Thoracic aorta (tissue), 2 donors: Measurements from ENCODE around the gene IL20. TPM values are rescaled to one million over a fixed set of nuclear protein-coding genes. Genes with fewer than 3 reads are reported as not detected.

ENCODE experiments used
- ATAC-seq: fragments of 150-250 bp; one replicate; pipeline ENCODE4 v1.8.0; 2017; ENCODE audit warnings: low read depth; ENCODE audit not compliant: insufficient number of reproducible peaks, low FRiP score
- DNase-seq: peaks from one replicate; pipeline ENCODE4 v3.0.0-alpha.2; 2020; ENCODE audit warnings: low spot score
- H3K27ac ChIP-seq, 2 donors: fragments of 200-600 bp; sonication (generic); 1 replicate in 1 of 2; 2 replicates in 1 of 2; pipeline ENCODE4 v1.5.1; 2016; ENCODE audit warnings: mild to moderate bottlenecking in 2 of 2, moderate library complexity in 2 of 2
- H3K27me3 ChIP-seq: fragments of 200-600 bp; sonication (generic); replicated peaks from 2 replicates; pipeline ENCODE4 v1.6.0; 2016; ENCODE audit warnings: mild to moderate bottlenecking; ENCODE audit not compliant: insufficient read depth
- H3K36me3 ChIP-seq: fragments of 200-600 bp; sonication (generic); one replicate; pipeline ENCODE4 v1.5.1; 2016
- H3K4me1 ChIP-seq, 2 donors: fragments of 200-600 bp; sonication (generic); 1 replicate in 1 of 2; 2 replicates in 1 of 2; pipeline versions ENCODE4 v1.5.1 to v1.6.0; 2016; ENCODE audit warnings: low read depth in 2 of 2, mild to moderate bottlenecking in 1 of 2; ENCODE audit not compliant: control insufficient read depth in 1 of 2
- H3K4me3 ChIP-seq: fragments of 200-600 bp; sonication (generic); 2 replicates; pipeline ENCODE4 v1.5.1; 2016; ENCODE audit warnings: mild to moderate bottlenecking
- H3K9me3 ChIP-seq: fragments of 200-600 bp; sonication (generic); 2 replicates; pipeline ENCODE4 v1.5.1; 2016
- CTCF ChIP-seq: fragments of 200-600 bp; sonication (generic); IDR thresholded peaks from one replicate; pipeline ENCODE4 v1.5.1; 2019; ENCODE audit warnings: antibody characterized with exemption
- total RNA-seq, 2 donors: library from RNA; depleted of rRNA; stranded (reverse); fragments of >200 nt; gene quantifications; one replicate each; pipeline versions ENCODE4 v1.1.0 to v1.2.3, GENCODE V29; 2016

Gene IL20
- total RNA-seq, 2 donors from 2014 or later, result not detected

GRCh38 chr1:206873603-206874188 lies 8.3 kb downstream of the IL20 start:
- no peak for ATAC-seq
- Histone ChIP-seq H3K9me3 (peaks cover 10% of the 10 kb centered on the region), H3K4me1 (no peaks in the 10 kb centered on the region), H3K36me3 (no peaks in the 10 kb centered on the region), H3K27me3 (no peaks in the 10 kb centered on the region), H3K4me3 (no peak overlapping the region), H3K27ac (no peak overlapping the region)
- TF ChIP-seq CTCF, result no peak
- no peak for DNase-seq

GRCh38 chr1:206875752-206876377 lies 10.4 kb downstream of the IL20 start:
- Histone ChIP-seq H3K27ac (no peak overlapping the region), H3K9me3 (peaks cover 14% of the 10 kb centered on the region), H3K4me1 (no peaks in the 10 kb centered on the region), H3K27me3 (no peaks in the 10 kb centered on the region), H3K4me3 (no peak overlapping the region), H3K36me3 (no peaks in the 10 kb centered on the region)
- TF ChIP-seq CTCF, result no peak
- ATAC-seq (no peak), DNase-seq (no peak)

- no peak for DNase-seq
- Histone ChIP-seq H3K4me1 (no peaks in the 10 kb centered on the region), H3K27ac (no peak overlapping the region), H3K27me3 (no peaks in the 10 kb centered on the region), H3K9me3 (peaks cover 14% of the 10 kb centered on the region), H3K4me3 (no peak overlapping the region), H3K36me3 (no peaks in the 10 kb centered on the region)
- TF ChIP-seq CTCF, result no peak
- ATAC-seq, result no peak
These were observed 13.0 kb downstream of the IL20 start for GRCh38 chr1:206878456-206878855.

- H3K4me3 ChIP-seq, result no peak overlapping the region
- no peaks in the 10 kb centered on the region for H3K36me3 ChIP-seq
- no peaks in the 10 kb centered on the region for H3K27me3 ChIP-seq
- DNase-seq (no peak), ATAC-seq (no peak)
- no peaks in the 10 kb centered on the region for H3K4me1 ChIP-seq
- no peak overlapping the region for H3K27ac ChIP-seq
- H3K9me3 ChIP-seq, result peaks cover 14% of the 10 kb centered on the region
- no peak for TF ChIP-seq CTCF
These were observed 14.9 kb downstream of the IL20 start for GRCh38 chr1:206880314-206880713.

GRCh38 chr1:206882555-206882954 lies 17.1 kb downstream of the IL20 start:
- H3K9me3 ChIP-seq, result peaks cover 13% of the 10 kb centered on the region
- DNase-seq (no peak), ATAC-seq (no peak)
- TF ChIP-seq CTCF, result no peak
- H3K4me1 ChIP-seq, result no peaks in the 10 kb centered on the region
- no peak overlapping the region for H3K4me3 ChIP-seq
- H3K27me3 ChIP-seq, result no peaks in the 10 kb centered on the region
- no peaks in the 10 kb centered on the region for H3K36me3 ChIP-seq
- H3K27ac ChIP-seq, result no peak overlapping the region
